MM.1S (cell line): ENCODE data around the gene KCNN1.

Experiments
- DNase-seq: peaks from one replicate; pipeline ENCODE4 v3.0.0-alpha.2; 2015
- H2AFZ ChIP-seq: fragments of 300-600 bp; sonication (generic); 2 replicates; pipeline ENCODE4 v1.6.0; 2016; ENCODE audit warnings: antibody characterized with exemption, low read length
- H3F3A ChIP-seq: fragments of 300-600 bp; sonication (generic); 2 replicates; pipeline ENCODE4 v1.6.1; 2016; ENCODE audit warnings: mild to moderate bottlenecking, antibody characterized with exemption, low read length, moderate library complexity, mixed read lengths; ENCODE audit not compliant: insufficient read depth
- H3K27ac ChIP-seq: fragments of 300-600 bp; sonication (generic); 2 replicates; pipeline ENCODE4 v1.5.1; 2016; ENCODE audit warnings: mild to moderate bottlenecking, low read length
- H3K27me3 ChIP-seq: fragments of 300-600 bp; sonication (generic); replicated peaks from 2 replicates; pipeline ENCODE4 v1.6.0; 2016; ENCODE audit warnings: low read length; ENCODE audit not compliant: insufficient read depth
- H3K36me3 ChIP-seq: fragments of 300-600 bp; sonication (generic); replicated peaks from 2 replicates; pipeline ENCODE4 v1.6.1; 2016; ENCODE audit warnings: mild to moderate bottlenecking, low read length, mixed read lengths; ENCODE audit not compliant: insufficient read depth
- H3K4me1 ChIP-seq: fragments of 300-600 bp; sonication (generic); 2 replicates; pipeline ENCODE4 v1.6.1; 2016; ENCODE audit warnings: low read length, mixed read lengths
- H3K4me2 ChIP-seq: fragments of 300-600 bp; sonication (generic); 2 replicates; pipeline ENCODE4 v1.6.0; 2016; ENCODE audit warnings: low read depth, low read length
- H3K4me3 ChIP-seq: fragments of 300-600 bp; sonication (generic); 2 replicates; pipeline ENCODE4 v1.5.1; 2016; ENCODE audit warnings: low read length, mixed read lengths
- H3K79me2 ChIP-seq: fragments of 300-600 bp; sonication (generic); 2 replicates; pipeline ENCODE4 v1.6.1; 2016; ENCODE audit warnings: mixed run types, low read length, mixed read lengths
- H3K9ac ChIP-seq: fragments of 300-600 bp; sonication (generic); 2 replicates; pipeline ENCODE4 v1.6.1; 2016; ENCODE audit warnings: low read length, mixed read lengths
- H3K9me2 ChIP-seq: fragments of 300-600 bp; sonication (generic); replicated peaks from 2 replicates; pipeline ENCODE4 v1.6.1; 2016; ENCODE audit warnings: mild to moderate bottlenecking, low read length, mixed read lengths; ENCODE audit not compliant: insufficient read depth
- H3K9me3 ChIP-seq: fragments of 300-600 bp; sonication (generic); replicated peaks from 2 replicates; pipeline ENCODE4 v1.6.1; 2016; ENCODE audit warnings: mild to moderate bottlenecking, low read length, mixed read lengths; ENCODE audit not compliant: insufficient read depth
- H4K20me1 ChIP-seq: fragments of 300-600 bp; sonication (generic); 2 replicates; pipeline ENCODE4 v1.6.1; 2016; ENCODE audit warnings: mild to moderate bottlenecking, low read length, moderate library complexity, mixed read lengths; ENCODE audit not compliant: insufficient read depth
- EZH2 ChIP-seq: fragments of 300-600 bp; sonication (generic); optimal IDR thresholded peaks from 2 replicates; pipeline ENCODE3; 2017; ENCODE audit warnings: low read depth, mild to moderate bottlenecking, antibody characterized with exemption, low read length, mixed read lengths
- EZH2phosphoT487 ChIP-seq: fragments of 300-600 bp; sonication (generic); IDR thresholded peaks from 2 replicates; pipeline ENCODE4 v1.6.1; 2018; ENCODE audit warnings: antibody characterized with exemption, low read length
- TF ChIP-seq, protein P1 (sequence below): fragments of 300-600 bp; sonication (generic); IDR thresholded peaks from 2 replicates; pipeline ENCODE4 v1.5.1; 2016; ENCODE audit warnings: antibody characterized with exemption, low read length, mixed read lengths

The KCNN1 gene

DNA sequence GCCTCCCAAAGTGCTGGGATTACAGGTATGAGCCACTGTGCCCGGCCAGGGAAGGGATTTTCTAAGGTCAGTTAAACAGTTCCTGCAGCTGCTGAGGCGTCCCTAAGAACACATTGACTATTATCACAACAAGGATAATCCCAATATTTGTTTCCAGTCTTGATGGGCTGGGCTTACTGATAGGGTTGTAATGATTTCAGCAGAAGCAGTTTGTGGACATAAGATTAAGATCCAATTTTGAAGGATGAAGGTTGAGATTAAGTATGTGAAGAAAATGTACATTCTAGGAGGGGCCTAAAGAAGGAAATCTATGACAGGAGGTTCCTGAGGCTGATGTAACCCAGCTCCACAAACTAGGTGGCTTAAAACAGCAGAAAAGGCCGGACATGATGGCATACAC lies 44.8 kb upstream of the KCNN1 start:
- Histone ChIP-seq H3K27ac (no peak overlapping the region), H3K9ac (no peak overlapping the region), H3K4me3 (no peak overlapping the region)

GRCh38 chr19:17926044-17926443 lies 40.9 kb upstream of the KCNN1 start:
- no peaks in the 10 kb centered on the region for H3K4me1 ChIP-seq
- H3K9me2 ChIP-seq, result no peaks in the 10 kb centered on the region
- H3K36me3 ChIP-seq, result no peaks in the 10 kb centered on the region
- no peak overlapping the region for H3K4me3 ChIP-seq
- H3K9ac ChIP-seq, result no peak overlapping the region
- H3K9me3 ChIP-seq, result no peaks in the 10 kb centered on the region
- H3K27me3 ChIP-seq, result peaks cover 45% of the 10 kb centered on the region
- H3F3A ChIP-seq, result no peaks in the 10 kb centered on the region
- H2AFZ ChIP-seq, result no peak overlapping the region
- TF ChIP-seq EZH2, result no peak
- TF ChIP-seq EZH2phosphoT487, result no peak
- TF ChIP-seq, protein P1, sequence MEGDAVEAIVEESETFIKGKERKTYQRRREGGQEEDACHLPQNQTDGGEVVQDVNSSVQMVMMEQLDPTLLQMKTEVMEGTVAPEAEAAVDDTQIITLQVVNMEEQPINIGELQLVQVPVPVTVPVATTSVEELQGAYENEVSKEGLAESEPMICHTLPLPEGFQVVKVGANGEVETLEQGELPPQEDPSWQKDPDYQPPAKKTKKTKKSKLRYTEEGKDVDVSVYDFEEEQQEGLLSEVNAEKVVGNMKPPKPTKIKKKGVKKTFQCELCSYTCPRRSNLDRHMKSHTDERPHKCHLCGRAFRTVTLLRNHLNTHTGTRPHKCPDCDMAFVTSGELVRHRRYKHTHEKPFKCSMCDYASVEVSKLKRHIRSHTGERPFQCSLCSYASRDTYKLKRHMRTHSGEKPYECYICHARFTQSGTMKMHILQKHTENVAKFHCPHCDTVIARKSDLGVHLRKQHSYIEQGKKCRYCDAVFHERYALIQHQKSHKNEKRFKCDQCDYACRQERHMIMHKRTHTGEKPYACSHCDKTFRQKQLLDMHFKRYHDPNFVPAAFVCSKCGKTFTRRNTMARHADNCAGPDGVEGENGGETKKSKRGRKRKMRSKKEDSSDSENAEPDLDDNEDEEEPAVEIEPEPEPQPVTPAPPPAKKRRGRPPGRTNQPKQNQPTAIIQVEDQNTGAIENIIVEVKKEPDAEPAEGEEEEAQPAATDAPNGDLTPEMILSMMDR, result no peak
- H3K4me2 ChIP-seq, result no peak overlapping the region
- H3K79me2 ChIP-seq, result no peaks in the 10 kb centered on the region
- no peak overlapping the region for H3K27ac ChIP-seq
- DNase-seq, result no peak
- H4K20me1 ChIP-seq, result no peaks in the 10 kb centered on the region

More for the DNA sequence above, 44.8 kb upstream of the KCNN1 start:
- no peaks in the 10 kb centered on the region for H3K9me2 ChIP-seq
- no peak overlapping the region for H2AFZ ChIP-seq
- TF ChIP-seq, protein P1, result no peak
- TF ChIP-seq EZH2 (no peak), EZH2phosphoT487 (no peak)
- no peaks in the 10 kb centered on the region for H4K20me1 ChIP-seq
- H3K27me3 ChIP-seq, result peaks cover 55% of the 10 kb centered on the region
- no peaks in the 10 kb centered on the region for H3K9me3 ChIP-seq
- H3K36me3 ChIP-seq, result no peaks in the 10 kb centered on the region
- no peak overlapping the region for H3K4me2 ChIP-seq
- H3F3A ChIP-seq, result no peaks in the 10 kb centered on the region
- no peaks in the 10 kb centered on the region for H3K4me1 ChIP-seq
- no peaks in the 10 kb centered on the region for H3K79me2 ChIP-seq
- no peak for DNase-seq

GRCh38 chr19:17929056-17929455 lies 37.9 kb upstream of the KCNN1 start:
- H4K20me1 ChIP-seq, result no peaks in the 10 kb centered on the region
- H3K9ac ChIP-seq, result no peak overlapping the region
- no peaks in the 10 kb centered on the region for H3K36me3 ChIP-seq
- H3K27ac ChIP-seq, result no peak overlapping the region
- no peaks in the 10 kb centered on the region for H3F3A ChIP-seq
- no peak overlapping the region for H3K4me2 ChIP-seq
- no peak overlapping the region for H3K4me3 ChIP-seq
- no peak overlapping the region for H2AFZ ChIP-seq
- peaks cover 36% of the 10 kb centered on the region for H3K27me3 ChIP-seq
- no peak for DNase-seq
- no peaks in the 10 kb centered on the region for H3K9me2 ChIP-seq
- H3K4me1 ChIP-seq, result peaks cover 11% of the 10 kb centered on the region
- H3K9me3 ChIP-seq, result no peaks in the 10 kb centered on the region
- TF ChIP-seq EZH2 (no peak), EZH2phosphoT487 (no peak)
- TF ChIP-seq, protein P1, result no peak
- peaks cover 10% of the 10 kb centered on the region for H3K79me2 ChIP-seq
